KG1 (cell line): Measurements from ENCODE around the gene KYNU.
"Not testable (repeated sequence)": the region's sequence is repeated elsewhere in the genome, so short reads cannot be mapped to it uniquely, and the experiment has no call there.

Experiments
- DNase-seq: peaks from one replicate; lab custom pipeline; 2025; lab: John Stamatoyannopoulos, UW

Gene KYNU

DNA sequence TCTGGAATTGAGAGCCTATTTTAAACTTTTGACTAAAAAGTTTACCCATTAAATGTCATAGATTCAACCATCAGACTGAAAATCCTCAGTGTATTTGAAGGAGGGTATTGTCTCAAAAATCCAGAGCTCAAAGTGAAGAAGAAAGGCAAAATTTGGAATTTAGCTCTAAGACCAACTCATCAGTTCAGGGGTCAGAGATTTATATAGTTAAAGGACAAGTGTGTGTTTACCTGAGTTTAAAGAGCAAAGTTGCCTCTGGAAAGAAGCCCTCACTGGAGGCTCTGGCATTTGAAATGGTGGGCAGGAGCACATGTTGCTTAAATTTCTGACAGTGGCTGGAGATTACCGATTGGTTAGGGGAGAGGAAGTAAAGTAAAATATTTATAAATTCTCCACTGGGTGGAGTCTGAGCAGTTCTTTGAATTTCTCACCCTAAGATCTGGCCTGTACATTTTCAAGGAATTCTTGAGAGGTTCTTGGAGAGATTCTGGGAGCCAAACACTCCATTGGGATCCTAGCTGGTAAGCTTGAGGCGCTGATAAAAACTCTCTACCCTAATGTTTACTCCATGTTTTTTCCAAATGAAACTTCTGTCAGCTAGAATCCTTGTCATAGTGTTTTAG is at the start of gene KYNU:
Gene KYNU (plus strand): TSS at position 449 of the 623 bp plus-strand sequence. CDS start 7,704 bp downstream, outside the sequence.
- no peak for DNase-seq

- DNase-seq = no peak
These were observed 43.4 kb upstream of the KYNU start for GRCh38 chr2:142834021-142834420.

DNA sequence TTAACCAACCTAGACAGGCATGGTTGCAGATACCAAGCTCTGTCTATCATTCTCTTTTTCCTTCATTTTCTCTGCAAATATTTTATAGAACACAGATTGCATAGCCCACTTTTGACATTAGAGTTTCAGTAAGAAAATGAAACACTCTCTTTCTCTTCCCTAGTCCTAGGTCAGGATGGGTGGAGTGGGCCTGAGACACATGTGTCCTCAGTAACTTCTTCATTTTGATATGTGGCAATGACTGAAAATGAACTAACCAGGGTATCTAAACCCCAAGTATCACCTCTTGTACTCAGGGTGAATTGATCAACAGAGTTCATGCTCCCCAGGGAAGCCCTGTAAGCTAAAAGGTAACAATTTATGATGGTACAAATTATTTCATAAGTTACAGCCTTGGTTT is 37.0 kb upstream of the KYNU start:
- no peak for DNase-seq

GRCh38 chr2:142841788-142842187 is 35.7 kb upstream of the KYNU start:
- DNase-seq = no peak

DNA sequence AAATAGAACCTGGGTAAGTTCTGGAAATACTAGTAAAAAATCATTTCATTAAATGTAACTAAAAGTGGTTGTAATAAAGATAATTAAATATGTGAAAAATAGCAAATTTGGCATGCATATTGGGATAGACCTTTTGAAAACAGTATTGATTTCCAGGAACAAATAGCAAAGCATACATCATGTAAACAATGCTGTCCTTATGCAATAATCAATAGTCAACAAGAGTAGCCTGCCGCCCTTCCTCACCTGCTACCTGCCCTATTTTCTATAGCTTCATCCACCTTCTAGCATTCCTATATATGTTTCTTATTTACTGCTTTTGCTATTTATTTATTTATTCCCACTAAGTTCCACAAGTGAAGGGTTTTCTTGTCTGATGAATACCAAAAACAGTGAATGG is 35.1 kb upstream of the KYNU start:
- no peak for DNase-seq

DNA sequence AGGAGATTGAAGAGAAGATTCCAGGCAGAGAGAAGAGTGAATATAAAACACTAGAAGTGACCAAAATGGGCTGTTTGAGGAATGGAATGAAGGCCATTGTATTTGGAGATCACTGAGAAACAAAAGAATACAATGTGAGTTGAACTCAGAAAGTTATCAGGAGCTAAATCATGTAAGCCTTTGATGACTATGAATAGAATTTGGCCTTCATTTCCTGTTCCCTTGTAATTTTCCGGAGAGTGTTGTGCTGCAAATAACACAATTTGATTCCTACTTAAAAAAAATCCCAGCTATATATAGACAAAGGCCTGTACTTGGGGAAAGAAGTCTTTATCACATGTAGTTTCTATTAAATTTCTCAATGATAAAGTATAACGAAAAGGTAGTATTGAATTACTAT is 33.7 kb upstream of the KYNU start:
- DNase-seq = no peak

DNA sequence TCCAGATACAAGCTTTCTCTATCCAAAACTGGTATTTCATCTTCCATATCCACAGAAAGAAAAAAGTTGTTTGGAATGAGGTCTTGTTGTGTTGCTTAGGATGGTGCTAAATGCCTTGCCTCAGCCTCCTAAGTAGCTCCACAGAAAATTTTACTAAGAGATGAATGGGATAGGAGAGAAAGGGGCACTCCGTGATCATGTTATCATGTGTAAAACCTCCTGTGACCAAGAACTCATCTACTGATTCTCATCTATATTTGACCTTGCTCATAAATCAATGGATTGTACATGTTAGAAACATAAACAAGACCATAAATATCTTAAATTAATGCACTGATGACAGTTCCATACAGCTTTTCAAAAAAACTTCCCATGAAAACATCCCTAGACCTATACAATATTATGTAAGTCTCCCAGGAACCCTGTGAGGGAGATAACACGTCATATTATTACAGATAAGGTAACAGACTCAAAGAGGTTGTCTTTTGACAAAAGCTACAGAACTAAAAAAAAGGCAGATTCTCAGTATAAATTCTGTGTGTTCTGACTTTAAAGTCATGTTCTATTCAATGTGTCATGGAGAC is 29.3 kb upstream of the KYNU start:
- no peak for DNase-seq

GRCh38 chr2:142849820-142850219 is 27.6 kb upstream of the KYNU start:
- no peak for DNase-seq

- no peak for DNase-seq
These were observed 23.6 kb upstream of the KYNU start for GRCh38 chr2:142853912-142854311.

DNA sequence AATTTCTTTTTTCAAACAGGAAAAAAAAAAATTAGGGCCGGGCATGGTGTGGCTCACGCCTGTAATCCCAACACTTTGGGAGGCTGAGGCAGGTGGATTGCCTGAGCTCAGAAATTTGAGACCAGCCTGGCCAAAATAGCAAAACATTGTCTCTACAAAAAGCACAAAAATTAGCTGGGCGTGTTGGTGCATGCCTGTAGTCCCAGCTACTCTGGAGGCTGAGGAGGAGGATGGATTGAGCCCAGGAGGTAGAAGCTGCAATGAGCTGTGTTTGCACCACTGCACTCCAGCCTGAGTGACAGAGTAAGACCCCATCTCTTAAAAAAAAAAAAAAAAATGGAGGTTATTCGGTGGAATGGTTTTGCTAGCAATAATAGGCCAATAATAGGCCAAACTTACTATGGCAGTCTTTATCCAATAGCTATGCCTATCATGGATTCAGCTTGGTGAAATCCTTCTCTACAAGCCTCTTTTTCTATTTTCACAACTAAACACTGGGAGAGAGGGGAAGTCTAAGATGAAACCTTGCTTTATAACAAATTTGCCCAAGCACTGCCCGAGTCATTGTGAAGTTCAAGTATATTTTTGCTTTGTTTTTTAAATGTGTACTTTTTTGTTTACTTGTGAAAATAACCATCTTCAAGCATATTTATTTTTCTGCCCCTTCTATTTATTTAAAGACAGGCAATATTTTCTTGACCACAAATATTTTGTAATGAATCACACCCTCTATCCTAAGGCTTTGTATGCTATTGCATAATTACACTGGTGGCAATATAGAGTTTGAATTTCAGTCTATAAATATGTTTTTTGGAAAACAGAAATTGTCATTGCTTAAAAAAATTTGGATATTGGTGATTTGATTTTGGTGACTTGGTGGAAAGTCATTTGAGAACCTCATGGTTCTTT is 20.0 kb upstream of the KYNU start:
- no peak for DNase-seq

DNA sequence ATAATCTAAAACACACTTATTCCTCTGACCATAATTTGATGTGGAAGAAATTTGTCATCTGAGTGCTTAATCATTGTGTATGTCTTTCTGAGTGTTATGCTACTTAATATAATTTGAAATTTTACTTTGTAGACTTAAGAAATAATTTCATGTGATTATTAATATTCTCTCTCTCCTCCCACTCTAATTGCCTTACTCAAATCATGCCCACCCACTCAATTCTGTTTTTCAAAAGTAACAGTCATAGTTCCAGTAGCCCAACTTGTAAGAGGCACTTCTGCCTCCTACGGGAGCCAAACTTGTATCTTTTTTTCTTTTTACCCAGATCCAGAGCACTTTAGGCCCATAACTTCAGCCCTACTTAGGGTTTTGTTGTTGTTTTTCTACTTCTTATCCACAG is 18.5 kb upstream of the KYNU start:
- DNase-seq = no peak

GRCh38 chr2:142862299-142862698 is 15.2 kb upstream of the KYNU start:
- DNase-seq = no peak

DNA sequence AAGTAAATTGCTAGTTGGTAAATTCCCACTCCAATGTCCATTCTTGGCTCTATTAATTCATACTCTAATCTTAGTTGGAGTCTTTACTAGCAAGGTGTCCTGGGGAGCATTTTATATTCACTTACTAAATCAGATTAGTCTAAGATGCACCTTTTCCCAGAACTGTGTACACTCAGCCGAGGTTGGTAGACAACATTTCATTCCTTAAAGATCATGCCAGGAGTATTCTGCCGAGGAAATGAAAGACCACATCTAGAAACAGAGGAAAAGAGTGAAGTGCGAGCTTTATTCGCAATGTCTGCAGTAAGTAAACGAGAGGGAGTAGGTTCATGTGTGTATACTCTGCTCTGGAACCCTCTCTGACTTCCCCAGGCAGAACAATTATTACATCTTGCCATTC is 14.6 kb upstream of the KYNU start:
- no peak for DNase-seq

GRCh38 chr2:142863485-142863961 is 13.9 kb upstream of the KYNU start:
- DNase-seq = no peak

GRCh38 chr2:142864605-142865004 is 12.9 kb upstream of the KYNU start:
- DNase-seq = not testable (repeated sequence)

- DNase-seq = no peak
These were observed 11.5 kb upstream of the KYNU start for GRCh38 chr2:142865924-142866323.

- DNase-seq = no peak
These were observed 11.0 kb upstream of the KYNU start for GRCh38 chr2:142866426-142866825.

- DNase-seq = no peak
These were observed 10.3 kb upstream of the KYNU start for GRCh38 chr2:142867136-142867535.

DNA sequence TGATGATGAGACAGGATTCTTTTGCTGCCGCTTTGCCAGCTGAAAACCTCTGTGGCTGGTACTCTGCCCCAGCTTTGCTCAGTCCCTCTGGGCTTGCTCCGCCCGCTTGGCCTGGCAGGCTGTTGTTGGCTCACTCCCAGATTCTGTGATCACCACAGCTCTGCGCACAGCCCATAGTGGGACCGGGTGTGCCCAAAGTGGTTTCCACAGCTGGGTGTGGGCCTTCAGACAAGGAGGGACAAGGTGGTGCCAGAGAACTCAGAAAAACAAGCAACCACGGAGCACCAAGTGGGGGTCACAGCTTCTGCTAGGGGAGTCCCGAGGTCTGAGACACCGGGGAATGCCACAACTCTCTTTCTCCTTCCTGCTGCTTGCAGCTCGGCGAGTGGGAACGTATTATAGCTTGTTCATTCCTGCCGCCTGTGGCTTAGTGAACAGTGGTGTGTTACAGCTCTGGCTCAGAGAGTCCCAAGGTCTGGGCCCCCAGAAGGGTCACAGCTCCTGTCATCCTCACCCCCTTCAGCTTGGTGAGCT is 9.2 kb upstream of the KYNU start:
- DNase-seq = no peak

DNA sequence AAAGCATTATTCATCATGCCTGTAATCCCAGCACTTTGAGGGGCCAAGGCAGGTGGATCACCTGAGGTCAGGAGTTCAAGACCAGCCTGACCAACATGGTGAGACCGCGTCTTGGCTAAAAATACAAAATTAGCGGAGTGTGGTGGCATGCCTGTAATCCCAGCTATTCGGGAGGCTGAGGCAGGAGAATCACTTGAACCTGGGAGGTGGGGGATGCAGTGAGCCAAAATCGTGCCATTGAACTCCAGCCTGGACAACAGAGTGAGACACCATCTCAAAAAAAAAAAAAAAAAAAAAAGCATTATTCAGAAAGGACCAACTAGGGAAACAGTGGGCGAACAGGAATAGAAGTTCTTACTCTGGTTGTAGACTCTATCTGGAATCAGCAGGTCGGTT is 8.4 kb upstream of the KYNU start:
- DNase-seq = not testable (repeated sequence)

DNA sequence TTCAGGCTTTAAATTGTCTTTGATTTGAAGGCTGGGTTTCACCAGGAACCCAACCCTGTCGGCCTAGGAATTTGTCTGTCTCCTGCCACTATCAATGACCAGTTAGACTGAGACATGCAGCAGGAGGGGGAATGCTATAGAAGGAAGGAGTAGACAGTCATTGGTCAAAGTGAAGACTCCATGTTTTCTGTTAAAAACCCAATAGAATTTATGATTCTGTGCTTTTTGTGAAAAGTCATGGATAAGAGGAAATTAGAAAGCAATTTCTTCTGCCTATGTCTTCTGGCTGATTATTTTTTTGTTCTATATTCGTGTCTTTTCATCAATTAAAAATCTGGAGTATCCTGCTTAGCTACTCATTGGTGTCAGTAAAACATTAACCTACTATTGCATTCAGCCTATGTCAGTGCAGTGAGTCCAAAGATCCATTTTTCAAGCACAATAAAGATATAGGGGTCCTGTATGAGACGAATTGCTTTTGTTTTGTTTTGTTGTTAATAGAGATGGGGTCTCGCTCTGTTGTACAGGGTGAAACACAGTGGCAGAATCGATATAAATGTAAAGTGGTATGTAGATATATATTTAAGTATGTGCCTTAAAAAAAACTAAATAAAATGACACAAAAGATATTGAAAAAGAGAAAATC is 7.9 kb upstream of the KYNU start:
- DNase-seq = no peak

DNA sequence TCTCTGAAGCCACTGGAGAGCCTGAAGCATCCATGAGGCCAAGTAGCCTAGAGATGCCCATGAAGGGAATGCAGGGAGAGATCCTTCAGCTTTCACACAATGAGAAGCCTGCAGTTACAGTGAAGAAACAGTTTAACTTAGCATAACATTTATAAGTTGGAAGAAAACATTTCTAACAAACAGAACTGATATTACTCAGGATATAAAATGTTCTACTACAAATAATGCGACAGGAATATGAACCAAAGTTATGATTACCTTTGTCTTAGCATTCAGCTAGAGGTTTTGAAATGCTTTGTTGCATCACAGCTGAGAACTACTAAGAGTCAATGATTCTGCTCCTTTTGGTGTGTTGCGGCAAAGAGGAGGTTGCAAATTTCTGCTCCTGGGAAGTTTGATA is 6.9 kb upstream of the KYNU start:
- DNase-seq = no peak
